GM18858 (cell line): ENCODE results near the gene B4GALT6.

Experiments used
- ATAC-seq: cut with Tn5 transposase; IDR thresholded peaks from one replicate; pipeline ENCODE4 v1.9.1; 2021; ENCODE audit not compliant: unreplicated experiment

B4GALT6 gene

GRCh38 chr18:31636387-31636786 is 48.0 kb downstream of the B4GALT6 start:
- ATAC-seq: no peak

GRCh38 chr18:31634331-31634713 is 50.1 kb downstream of the B4GALT6 start:
- peak; percentile 99 for ATAC-seq

GRCh38 chr18:31633392-31634330 is 50.7 kb downstream of the B4GALT6 start:
- ATAC-seq: peak; percentile 9

GRCh38 chr18:31632356-31632755 is 52.0 kb downstream of the B4GALT6 start:
- no peak for ATAC-seq

GRCh38 chr18:31631526-31631925 is 52.9 kb downstream of the B4GALT6 start:
- ATAC-seq: no peak

- ATAC-seq: no peak
These were observed 53.8 kb downstream of the B4GALT6 start for GRCh38 chr18:31630549-31630948.

- no peak for ATAC-seq
These were observed 58.0 kb downstream of the B4GALT6 start for GRCh38 chr18:31626409-31626808.

- no peak for ATAC-seq
These were observed 59.3 kb downstream of the B4GALT6 start for GRCh38 chr18:31624892-31625640.

GRCh38 chr18:31619291-31619690 is 65.1 kb downstream of the B4GALT6 start:
- ATAC-seq: no peak

- ATAC-seq: no peak
These were observed 65.6 kb downstream of the B4GALT6 start for GRCh38 chr18:31618801-31619200.

- no peak for ATAC-seq
These were observed 67.2 kb downstream of the B4GALT6 start for GRCh38 chr18:31617031-31617717.

- no peak for ATAC-seq
These were observed 67.8 kb downstream of the B4GALT6 start for GRCh38 chr18:31616586-31616985.

GRCh38 chr18:31614044-31614443 is 70.3 kb downstream of the B4GALT6 start:
- ATAC-seq: no peak

GRCh38 chr18:31612124-31612523 is 72.3 kb downstream of the B4GALT6 start:
- no peak for ATAC-seq

GRCh38 chr18:31611511-31611910 is 72.9 kb downstream of the B4GALT6 start:
- no peak for ATAC-seq

- no peak for ATAC-seq
These were observed 73.8 kb downstream of the B4GALT6 start for GRCh38 chr18:31610286-31611205.

GRCh38 chr18:31609886-31610285 is 74.5 kb downstream of the B4GALT6 start:
- no peak for ATAC-seq

- ATAC-seq: no peak
These were observed 77.0 kb downstream of the B4GALT6 start for GRCh38 chr18:31607384-31607783.

GRCh38 chr18:31606265-31606664 is 78.1 kb downstream of the B4GALT6 start:
- ATAC-seq: no peak

GRCh38 chr18:31603315-31603714 is 81.1 kb downstream of the B4GALT6 start:
- ATAC-seq: no peak
